Right lobe of liver (tissue), 6 donors: ENCODE data around the gene PACRG. TPM values are rescaled to one million over a fixed set of nuclear protein-coding genes. Genes with fewer than 3 reads are reported as not detected.

ENCODE experiments used
- ATAC-seq, 4 donors: fragments of 200-7000 bp; cut with Tn5 transposase; one replicate each; pipeline ENCODE4 v1.9.1; 2020; ENCODE audit warnings: mild to moderate bottlenecking in 4 of 4, moderate library complexity in 4 of 4
- DNase-seq, 3 donors: peaks; one replicate each; pipeline ENCODE4 v3.0.0-alpha.2; 2020
- H3K27ac ChIP-seq, 3 donors: fragments of 200-600 bp; one replicate each; pipeline ENCODE4 v1.8.0; 2022
- H3K27me3 ChIP-seq, 2 donors: fragments of 200-600 bp; one replicate each; pipeline ENCODE4 v1.8.0; 2022
- H3K36me3 ChIP-seq, 4 donors: fragments of 200-600 bp; sonication (generic) in 1 of 4; one replicate each; pipeline versions ENCODE4 v1.5.1 to v1.8.0; 2017 to 2022; ENCODE audit warnings: control low read depth in 1 of 4
- H3K4me1 ChIP-seq, 4 donors: fragments of 200-600 bp; sonication (generic) in 1 of 4; one replicate each; pipeline versions ENCODE4 v1.5.1 to v1.8.0; 2017 to 2022; ENCODE audit warnings: control low read depth in 1 of 4
- H3K4me3 ChIP-seq, 3 donors: fragments of 200-600 bp; one replicate each; pipeline ENCODE4 v1.8.0; 2022
- H3K9me3 ChIP-seq, 4 donors: fragments of 200-600 bp; sonication (generic) in 1 of 4; one replicate each; pipeline versions ENCODE4 v1.5.1 to v1.8.0; 2017 to 2022; ENCODE audit warnings: control low read depth in 1 of 4
- CTCF ChIP-seq, 4 donors: fragments of 200-600 bp in 3 of 4; fragments of 450-650 bp in 1 of 4; IDR thresholded peaks; one replicate each; pipeline versions ENCODE4 v1.5.1 to v1.8.0; 2016 to 2022; ENCODE audit warnings: antibody characterized with exemption in 4 of 4, mild to moderate bottlenecking in 2 of 4
- POLR2A ChIP-seq: fragments of 450-650 bp; IDR thresholded peaks from one replicate; pipeline ENCODE4 v1.6.1; 2017; ENCODE audit warnings: antibody characterized with exemption, mild to moderate bottlenecking
- WGBS: methylation state at CpG from one replicate; pipeline ENCODE4 v1.1.6; 2018; ENCODE audit warnings: low coverage, low lambda C conversion rate; ENCODE audit not compliant: insufficient coverage; ENCODE audit errors: missing lambda C conversion rate; 5-methylcytosine and 5-hydroxymethylcytosine counted together
- intact Hi-C, 2 donors: fragments of 100-400 bp; cut with DNase I; formaldehyde crosslinking; loops; one replicate each; pipeline versions ENCODE4 v1.11.2 to v1.14.1; 2022
- total RNA-seq, 6 experiments: library from RNA; depleted of rRNA in 2 of 6; stranded (reverse); fragments of >200 nt in 2 of 6; fragmentation: NEBNext Ultra II Directional in 3 of 6; extraction: Animal tissue kit (Norgen Biotek cat#: 25700) in 3 of 6; gene quantifications; one replicate each; pipeline versions ENCODE4 v1.1.0 to v1.2.4, GENCODE V29; 2016 to 2023
- donor health status: DM: no; HTN: yes; CAD: no.
- donor health status: DM: no; HTN: no; CAD: no.
- donor health status: DM: no; HTN: no; CAD: no.
- donor health status: DM: no; HTN: yes; CAD: no.
- donor health status: DM: no; HTN: yes; CAD: no.

PACRG gene
- total RNA-seq, 6 experiments from 2014 or later, result 0.25 to 5.3 (median 2.7) TPM

- Histone ChIP-seq H3K9me3 (no peaks in the 10 kb centered on the region), H3K36me3 (no peaks in the 10 kb centered on the region), H3K4me1 (no peaks in the 10 kb centered on the region), H3K4me3 (no peak overlapping the region), H3K27me3 (no peaks in the 10 kb centered on the region), H3K27ac (peak overlapping the region in 1 of 3 donors; percentile 51)
- 50% methylated on average over 4 of the region's 4 CpGs for WGBS
- intact Hi-C loops, result no loop called here
- TF ChIP-seq CTCF (IDR thresholded peaks at IDR 0.05), result no peak
- TF ChIP-seq POLR2A, result no peak
- DNase-seq (peak in 2 of 3 donors; percentile 50 to 70), ATAC-seq (peak; percentile 84 to 93 (median 90))
Observed at GRCh38 chr6:162711376-162711775, 16.4 kb upstream of the PACRG start.

DNA sequence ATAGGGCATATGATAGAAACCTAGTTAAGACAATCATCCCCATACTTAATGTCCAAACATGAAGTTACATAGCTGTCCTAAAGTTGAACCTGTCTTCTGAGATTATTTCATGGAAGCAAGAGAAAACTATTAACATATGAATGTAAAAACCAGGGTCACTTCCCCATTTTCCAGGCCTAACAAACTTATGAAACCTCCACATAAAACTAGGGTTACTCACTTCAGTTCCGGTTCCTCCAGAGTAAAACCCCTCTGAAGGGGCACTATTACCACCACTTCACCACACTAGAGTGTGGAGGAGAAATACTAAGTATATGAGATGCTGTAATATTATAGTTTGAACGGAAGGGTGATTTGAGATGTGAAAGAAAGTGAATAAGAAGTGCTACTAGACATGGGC, 15.1 kb upstream of the PACRG start:
- Histone ChIP-seq H3K36me3 (no peaks in the 10 kb centered on the region), H3K4me1 (no peaks in the 10 kb centered on the region), H3K27ac (no peak overlapping the region), H3K9me3 (no peaks in the 10 kb centered on the region), H3K27me3 (no peaks in the 10 kb centered on the region), H3K4me3 (no peak overlapping the region)
- WGBS, result 75% methylated on average over 2 of the region's 2 CpGs
- no peak for ATAC-seq
- no peak for DNase-seq
- TF ChIP-seq CTCF (IDR thresholded peaks at IDR 0.05) (no peak), POLR2A (no peak)
- intact Hi-C loops, result no loop called here

GRCh38 chr6:162713974-162714780, 13.6 kb upstream of the PACRG start:
- H3K4me1 ChIP-seq, result no peaks in the 10 kb centered on the region
- H3K4me3 ChIP-seq, result no peak overlapping the region
- ATAC-seq (no peak), DNase-seq (no peak)
- intact Hi-C loops, result no loop called here
- TF ChIP-seq CTCF (IDR thresholded peaks at IDR 0.05), result no peak
- no peak for TF ChIP-seq POLR2A
- H3K36me3 ChIP-seq, result no peaks in the 10 kb centered on the region
- no peak overlapping the region for H3K27ac ChIP-seq
- H3K9me3 ChIP-seq, result no peaks in the 10 kb centered on the region
- 76% methylated on average over 13 of the region's 13 CpGs for WGBS
- no peaks in the 10 kb centered on the region for H3K27me3 ChIP-seq

GRCh38 chr6:162715601-162716000, 12.2 kb upstream of the PACRG start:
- H3K4me3 ChIP-seq, result no peak overlapping the region
- no peaks in the 10 kb centered on the region for H3K9me3 ChIP-seq
- H3K4me1 ChIP-seq, result no peaks in the 10 kb centered on the region
- WGBS, result 95% methylated on average over 6 of the region's 6 CpGs
- no peaks in the 10 kb centered on the region for H3K27me3 ChIP-seq
- H3K36me3 ChIP-seq, result no peaks in the 10 kb centered on the region
- ATAC-seq (no peak), DNase-seq (no peak)
- intact Hi-C loops, result no loop called here
- no peak overlapping the region for H3K27ac ChIP-seq
- TF ChIP-seq CTCF (IDR thresholded peaks at IDR 0.05) (no peak), POLR2A (no peak)
